ENCODE results near the gene POLR3E.

The POLR3E gene, protein sequence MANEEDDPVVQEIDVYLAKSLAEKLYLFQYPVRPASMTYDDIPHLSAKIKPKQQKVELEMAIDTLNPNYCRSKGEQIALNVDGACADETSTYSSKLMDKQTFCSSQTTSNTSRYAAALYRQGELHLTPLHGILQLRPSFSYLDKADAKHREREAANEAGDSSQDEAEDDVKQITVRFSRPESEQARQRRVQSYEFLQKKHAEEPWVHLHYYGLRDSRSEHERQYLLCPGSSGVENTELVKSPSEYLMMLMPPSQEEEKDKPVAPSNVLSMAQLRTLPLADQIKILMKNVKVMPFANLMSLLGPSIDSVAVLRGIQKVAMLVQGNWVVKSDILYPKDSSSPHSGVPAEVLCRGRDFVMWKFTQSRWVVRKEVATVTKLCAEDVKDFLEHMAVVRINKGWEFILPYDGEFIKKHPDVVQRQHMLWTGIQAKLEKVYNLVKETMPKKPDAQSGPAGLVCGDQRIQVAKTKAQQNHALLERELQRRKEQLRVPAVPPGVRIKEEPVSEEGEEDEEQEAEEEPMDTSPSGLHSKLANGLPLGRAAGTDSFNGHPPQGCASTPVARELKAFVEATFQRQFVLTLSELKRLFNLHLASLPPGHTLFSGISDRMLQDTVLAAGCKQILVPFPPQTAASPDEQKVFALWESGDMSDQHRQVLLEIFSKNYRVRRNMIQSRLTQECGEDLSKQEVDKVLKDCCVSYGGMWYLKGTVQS

GRCh38 chr16:22297114-22297870 lies at the start of gene POLR3E:
Gene POLR3E (plus strand): TSS chr16:22297409. CDS start chr16:22302969, 5,560 bp downstream.
- peak within 1 kb of the TSS; percentile 83 for H3K4me3 ChIP-seq (ENCODE audit: low read depth, low read length)

DNA sequence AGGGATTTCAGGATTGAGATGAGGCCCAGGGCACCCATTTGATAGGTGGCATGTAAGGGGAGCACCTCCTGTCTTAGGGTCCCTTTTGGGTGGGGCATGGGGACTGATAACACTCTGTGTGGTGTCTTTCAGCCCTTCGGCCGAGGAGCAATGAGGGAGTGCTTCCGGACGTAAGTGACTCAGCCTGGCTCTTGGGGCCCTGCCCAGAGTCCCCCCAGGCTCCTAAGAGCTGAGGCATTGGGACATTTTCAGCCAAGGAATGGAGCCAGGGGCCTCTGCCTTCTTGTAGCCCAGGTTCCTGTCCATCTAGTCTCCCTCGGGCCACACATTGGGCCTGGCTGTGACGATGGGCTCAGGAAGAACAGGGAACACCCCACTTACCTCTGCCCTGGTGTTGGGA lies 46.7 kb upstream of the POLR3E start:
- no peak overlapping the region for H3K4me3 ChIP-seq (ENCODE audit: low read depth, low read length)

- no peak overlapping the region for H3K4me3 ChIP-seq (ENCODE audit: low read depth, low read length)
Measured at GRCh38 chr16:22252317-22252716, 44.9 kb upstream of the POLR3E start.

DNA sequence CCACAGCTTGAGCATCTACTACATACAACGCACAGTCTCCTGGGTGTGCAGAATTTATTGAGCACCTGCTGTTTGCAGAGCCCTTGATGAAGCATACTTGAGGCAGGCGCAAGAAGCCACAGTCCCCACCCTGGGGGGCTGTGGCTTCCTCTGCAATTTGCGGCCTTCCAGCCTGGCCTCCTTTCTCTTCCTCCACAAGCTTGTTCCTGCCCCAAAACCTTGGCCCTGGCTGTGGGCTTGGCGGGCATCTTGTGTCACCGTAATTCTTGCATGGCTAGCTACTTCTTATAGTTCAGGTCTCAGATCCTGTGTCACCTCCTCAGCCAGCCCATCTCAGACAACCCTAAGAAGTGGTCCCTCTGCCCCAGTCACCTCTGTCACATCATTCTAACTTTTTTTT lies 43.9 kb upstream of the POLR3E start:
- no peak overlapping the region for H3K4me3 ChIP-seq (ENCODE audit: low read depth, low read length)

DNA sequence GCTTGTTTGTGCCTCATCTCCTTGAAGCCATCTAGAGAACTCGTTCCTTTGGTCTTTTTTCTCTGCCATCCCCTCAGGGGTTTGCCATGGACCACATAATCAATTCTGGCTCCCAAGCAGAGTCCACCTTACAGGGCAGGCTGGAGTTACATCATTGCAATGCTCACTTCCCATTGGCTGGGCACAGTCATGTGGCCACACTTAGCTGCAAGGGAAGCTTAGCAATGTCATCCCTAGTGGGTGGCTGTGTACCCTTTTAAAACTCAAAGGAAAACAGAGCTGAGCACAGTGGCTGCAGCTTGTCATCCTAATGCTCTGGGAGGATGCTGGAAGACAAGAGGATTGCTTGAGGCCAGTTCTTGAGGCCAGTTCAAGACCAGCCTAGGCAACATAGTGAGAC lies 41.9 kb upstream of the POLR3E start:
- H3K4me3 ChIP-seq (ENCODE audit: low read depth, low read length) = no peak overlapping the region

DNA sequence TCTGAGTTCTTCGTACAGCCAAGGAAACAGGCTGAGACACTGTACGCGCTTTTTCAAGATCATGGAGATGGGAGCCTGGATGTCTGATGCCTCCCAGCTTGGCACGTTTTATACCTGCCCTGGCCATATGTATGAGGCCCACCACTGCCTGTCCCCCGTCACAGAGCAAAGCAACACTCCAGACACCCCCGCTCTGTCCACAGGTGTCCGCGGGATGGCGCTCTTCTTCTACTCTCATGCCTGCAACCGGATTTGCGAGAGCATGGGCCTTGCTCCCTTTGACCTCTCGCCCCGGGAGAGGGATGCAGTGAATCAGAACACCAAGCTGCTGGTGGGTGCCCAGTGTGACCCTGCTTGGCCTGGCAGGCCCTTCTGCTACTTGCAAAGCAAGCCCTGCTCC lies 39.8 kb upstream of the POLR3E start:
- H3K4me3 ChIP-seq (ENCODE audit: low read depth, low read length) = no peak overlapping the region

- no peak overlapping the region for H3K4me3 ChIP-seq (ENCODE audit: low read depth, low read length)
Measured at GRCh38 chr16:22260490-22260889, 36.7 kb upstream of the POLR3E start.

GRCh38 chr16:22262460-22262859 lies 34.7 kb upstream of the POLR3E start:
- H3K4me3 ChIP-seq (ENCODE audit: low read depth, low read length) = no peak overlapping the region

DNA sequence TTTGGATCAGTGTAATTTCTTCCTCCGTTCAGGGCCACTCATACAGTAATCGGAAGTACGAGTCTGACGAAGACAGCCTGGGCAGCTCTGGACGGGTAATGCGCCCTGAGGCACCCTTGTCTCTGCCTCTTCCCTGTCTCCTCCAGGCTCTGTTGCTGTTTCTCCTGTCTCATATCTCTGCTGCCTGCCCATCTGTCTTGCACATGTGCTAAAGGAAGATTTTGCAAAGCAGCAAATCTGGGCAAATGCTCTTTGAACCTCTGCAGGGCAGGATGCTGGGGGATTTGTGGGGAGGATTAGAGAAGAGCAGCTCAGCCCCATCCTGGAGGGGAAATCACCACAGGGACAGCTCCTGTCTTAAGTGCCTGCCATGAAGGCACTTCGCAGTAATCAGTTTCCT lies 32.4 kb upstream of the POLR3E start:
- no peak overlapping the region for H3K4me3 ChIP-seq (ENCODE audit: low read depth, low read length)

DNA sequence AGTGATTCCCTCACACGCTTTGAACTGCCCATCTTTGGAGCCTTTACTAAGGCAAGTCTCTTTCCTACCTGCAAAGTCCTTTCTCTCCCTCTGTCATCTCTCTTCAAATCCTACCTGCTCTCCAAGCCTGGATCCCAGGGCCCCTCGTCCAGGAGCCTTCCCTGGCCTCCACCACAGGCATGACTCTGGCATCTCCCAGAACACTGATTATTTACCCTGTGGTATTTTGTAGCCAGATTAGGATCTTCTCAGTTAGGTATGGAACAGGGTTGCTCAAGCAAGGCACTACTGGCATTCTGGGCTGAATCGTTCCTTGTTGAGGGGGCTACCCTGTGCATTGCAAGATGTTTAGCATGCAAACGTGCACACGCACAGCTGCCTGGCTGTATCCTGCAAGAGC lies 31.9 kb upstream of the POLR3E start:
- H3K4me3 ChIP-seq (ENCODE audit: low read depth, low read length) = no peak overlapping the region

GRCh38 chr16:22266546-22266945 lies 30.7 kb upstream of the POLR3E start:
- no peak overlapping the region for H3K4me3 ChIP-seq (ENCODE audit: low read depth, low read length)

- H3K4me3 ChIP-seq (ENCODE audit: low read depth, low read length) = no peak overlapping the region
Measured at GRCh38 chr16:22267764-22268163, 29.4 kb upstream of the POLR3E start.

DNA sequence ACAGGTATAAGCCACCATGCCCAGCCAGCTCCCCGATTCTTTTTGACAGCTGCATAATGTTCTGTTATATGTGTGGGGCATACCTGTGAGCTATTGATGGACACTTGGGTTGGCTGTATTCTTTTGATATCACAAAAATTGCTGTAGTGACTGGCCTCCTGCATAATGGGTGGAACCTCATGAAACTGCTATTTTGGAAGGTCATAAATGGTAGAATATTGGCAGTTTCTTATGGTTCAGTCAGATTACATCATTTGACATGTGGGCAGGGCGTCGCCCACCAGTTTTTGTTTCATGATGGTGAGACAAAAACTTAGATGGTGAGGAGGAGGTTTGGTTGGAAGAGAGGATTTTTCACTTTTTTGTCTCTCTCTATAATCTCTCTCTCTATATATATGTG lies 26.7 kb upstream of the POLR3E start:
- H3K4me3 ChIP-seq (ENCODE audit: low read depth, low read length) = no peak overlapping the region

DNA sequence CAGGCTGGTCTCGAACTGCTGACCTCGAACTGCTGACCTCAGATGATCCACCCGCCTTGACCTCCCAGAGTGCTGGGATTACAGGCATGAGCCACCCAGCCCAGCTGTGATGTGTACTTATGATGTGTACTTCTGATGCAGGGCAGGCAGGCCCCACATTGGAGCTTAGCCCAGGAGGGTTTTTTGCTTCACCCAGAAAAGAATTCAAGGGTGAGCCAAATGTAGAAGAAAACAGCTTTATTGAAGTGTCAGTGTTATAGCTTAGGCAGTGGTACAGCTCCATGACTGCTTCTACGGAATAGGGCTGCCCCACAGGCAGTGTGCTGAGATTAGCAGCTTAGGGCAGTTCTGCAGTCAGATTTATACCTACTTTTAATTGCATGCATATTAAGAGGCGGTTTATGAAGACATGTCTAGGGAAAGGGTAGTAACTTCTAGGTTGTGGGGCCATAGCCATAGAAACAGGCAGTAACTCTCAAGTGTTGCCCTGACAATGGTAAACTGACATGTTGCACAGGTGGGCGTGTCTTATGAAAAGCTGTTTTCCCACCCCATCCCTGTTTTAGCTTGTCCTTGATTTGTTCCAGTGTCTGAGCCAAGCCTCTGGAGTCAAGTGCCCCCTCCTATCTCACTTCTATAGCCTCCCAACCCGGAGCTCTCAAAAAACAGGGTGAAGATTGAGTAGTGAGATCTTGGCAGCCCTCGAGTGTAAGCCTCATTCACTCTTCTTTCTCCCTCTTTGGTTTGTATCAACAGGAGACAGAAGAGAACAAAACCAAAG lies 24.1 kb upstream of the POLR3E start:
- H3K4me3 ChIP-seq (ENCODE audit: low read depth, low read length) = no peak overlapping the region

- H3K4me3 ChIP-seq (ENCODE audit: low read depth, low read length) = no peak overlapping the region
Measured at GRCh38 chr16:22274916-22275315, 22.3 kb upstream of the POLR3E start.

- no peak overlapping the region for H3K4me3 ChIP-seq (ENCODE audit: low read depth, low read length)
Measured at GRCh38 chr16:22278441-22279230, 18.6 kb upstream of the POLR3E start.

DNA sequence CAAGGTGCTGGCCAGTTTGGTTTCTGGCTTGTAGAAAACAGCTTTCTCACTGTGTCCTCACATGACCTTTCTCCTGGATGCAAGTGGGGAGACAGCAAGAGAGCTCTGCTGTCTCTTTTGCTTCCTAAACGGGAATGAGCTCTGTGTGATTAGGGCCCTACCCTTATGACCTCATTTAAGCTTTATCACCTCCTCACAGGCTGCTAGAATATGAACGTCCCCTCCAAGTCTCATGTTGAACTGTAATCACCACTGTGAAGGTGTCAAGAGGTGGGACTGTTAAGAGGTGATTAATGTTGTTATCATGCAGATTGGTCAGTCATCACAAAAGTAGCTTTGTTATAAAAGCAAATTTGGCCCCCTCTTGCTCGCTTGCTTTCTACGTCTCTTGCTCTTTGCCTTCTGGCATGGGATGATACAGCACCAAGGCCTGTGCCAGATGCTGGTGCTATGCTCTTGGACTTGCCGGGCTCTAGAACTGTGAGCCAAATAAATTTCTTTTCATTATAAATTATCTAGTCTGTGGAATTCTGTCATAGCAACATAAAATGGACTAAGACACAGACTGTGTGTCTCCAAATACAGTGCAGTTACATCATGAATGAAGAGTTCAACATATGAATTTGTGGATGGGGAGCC lies 14.8 kb upstream of the POLR3E start:
- H3K4me3 ChIP-seq (ENCODE audit: low read depth, low read length) = no peak overlapping the region

DNA sequence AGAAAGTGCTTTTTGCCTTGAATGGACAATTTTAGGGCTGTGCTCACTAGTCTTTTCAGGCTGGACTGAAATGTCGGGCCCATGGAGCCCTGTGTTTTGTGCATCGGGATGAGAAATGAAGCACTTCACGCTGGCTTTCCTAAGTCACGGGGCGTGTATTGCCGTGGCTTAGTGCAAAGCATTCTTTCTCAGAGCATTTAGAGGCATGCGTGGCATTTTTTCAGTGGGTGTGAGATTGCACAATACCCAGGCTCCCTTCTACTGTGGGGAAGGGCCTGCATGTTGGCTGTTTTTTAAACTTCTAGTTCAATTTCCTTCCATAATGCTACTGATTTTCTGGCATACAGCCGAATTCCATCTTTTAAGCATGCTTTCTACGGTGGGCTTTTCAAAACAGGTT lies 12.6 kb upstream of the POLR3E start:
- no peak overlapping the region for H3K4me3 ChIP-seq (ENCODE audit: low read depth, low read length)

DNA sequence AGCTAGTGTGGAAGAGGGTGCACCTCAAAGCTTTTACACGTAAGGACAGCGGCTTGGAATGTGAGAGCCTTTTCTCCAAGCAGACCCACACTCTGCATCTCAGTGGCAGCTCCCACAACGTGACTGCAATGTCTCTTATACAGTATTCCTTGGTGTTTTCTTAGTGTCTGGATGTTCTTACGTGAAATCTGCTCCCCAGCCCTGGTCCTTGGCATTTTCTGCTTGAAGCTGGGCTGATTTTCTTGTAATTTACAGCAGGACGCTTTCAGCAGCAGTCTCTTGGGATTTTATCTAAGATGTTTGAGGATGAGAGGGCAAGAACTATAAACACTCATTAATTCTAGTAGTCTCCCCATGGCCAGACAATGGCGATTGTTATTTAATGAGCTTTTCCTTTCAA lies 12.1 kb upstream of the POLR3E start:
- H3K4me3 ChIP-seq (ENCODE audit: low read depth, low read length) = no peak overlapping the region

GRCh38 chr16:22291020-22291419 lies 6.2 kb upstream of the POLR3E start:
- H3K4me3 ChIP-seq (ENCODE audit: low read depth, low read length) = no peak overlapping the region
